HG02943 (cell line): ENCODE data around the gene NPM1.
"Not testable (repeated sequence)": the region's sequence is repeated elsewhere in the genome, so short reads cannot be mapped to it uniquely, and the experiment has no call there.

Experiments
- ATAC-seq: cut with Tn5 transposase; IDR thresholded peaks from one replicate; pipeline ENCODE4 v1.9.1; 2021; ENCODE audit warnings: mild to moderate bottlenecking, low read depth, moderate library complexity; ENCODE audit not compliant: unreplicated experiment

Gene NPM1

DNA sequence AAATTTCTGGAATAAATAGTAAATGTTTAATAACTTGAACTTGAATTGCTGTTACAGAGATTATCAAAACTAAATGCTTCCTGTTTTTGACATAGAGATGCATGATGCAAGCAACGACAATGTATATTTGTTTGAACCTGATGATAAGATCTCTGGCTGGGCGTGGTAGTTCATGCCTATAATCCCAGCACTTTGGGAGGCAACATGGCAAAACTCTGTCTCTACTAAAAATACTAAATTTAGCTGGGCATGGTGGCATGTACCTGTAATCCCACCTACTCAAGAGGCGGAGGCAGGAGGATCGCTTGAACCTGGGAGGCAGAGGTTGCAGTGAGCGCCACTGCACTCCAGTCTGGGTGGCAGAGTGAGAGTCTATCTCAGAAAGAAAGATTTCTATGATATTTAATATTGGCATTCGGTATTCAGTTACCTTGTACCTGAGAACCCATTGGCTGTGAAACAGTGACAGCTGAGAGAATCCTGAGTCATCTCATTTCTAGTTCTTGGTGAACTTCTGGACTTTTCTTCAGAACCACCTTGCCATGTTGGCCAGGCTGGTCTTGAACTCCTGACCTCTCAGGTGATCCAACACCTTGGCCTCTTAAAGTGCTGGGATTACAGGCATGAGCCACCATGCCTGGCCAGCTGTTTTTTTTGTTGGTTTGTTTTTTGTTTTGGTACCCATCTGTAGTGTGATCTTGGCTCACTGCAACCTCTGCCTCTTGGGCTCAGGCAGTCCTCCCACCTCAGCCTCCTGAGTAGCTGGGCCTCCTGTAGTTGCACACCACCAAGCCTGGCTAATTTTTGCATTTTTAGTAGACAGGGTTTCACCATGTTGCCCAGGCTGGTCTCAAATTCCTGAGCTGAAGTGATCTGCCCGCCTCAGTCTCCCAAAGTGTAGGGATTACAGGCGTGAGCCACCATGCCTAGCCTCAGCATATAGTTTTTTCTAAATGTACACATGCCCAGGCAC lies 21.8 kb downstream of the NPM1 start:
- ATAC-seq: no peak

DNA sequence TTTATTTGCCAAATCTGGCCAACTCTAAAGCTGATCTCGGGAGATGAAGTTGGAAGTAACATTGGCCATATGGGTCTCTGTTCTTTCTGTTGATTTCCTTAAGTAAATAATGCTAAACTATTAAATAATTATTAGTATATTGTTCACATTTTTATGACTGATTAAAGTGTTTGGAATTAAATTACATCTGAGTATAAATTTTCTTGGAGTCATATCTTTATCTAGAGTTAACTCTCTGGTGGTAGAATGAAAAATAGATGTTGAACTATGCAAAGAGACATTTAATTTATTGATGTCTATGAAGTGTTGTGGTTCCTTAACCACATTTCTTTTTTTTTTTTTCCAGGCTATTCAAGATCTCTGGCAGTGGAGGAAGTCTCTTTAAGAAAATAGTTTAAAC lies 22.5 kb downstream of the NPM1 start:
- ATAC-seq: no peak

DNA sequence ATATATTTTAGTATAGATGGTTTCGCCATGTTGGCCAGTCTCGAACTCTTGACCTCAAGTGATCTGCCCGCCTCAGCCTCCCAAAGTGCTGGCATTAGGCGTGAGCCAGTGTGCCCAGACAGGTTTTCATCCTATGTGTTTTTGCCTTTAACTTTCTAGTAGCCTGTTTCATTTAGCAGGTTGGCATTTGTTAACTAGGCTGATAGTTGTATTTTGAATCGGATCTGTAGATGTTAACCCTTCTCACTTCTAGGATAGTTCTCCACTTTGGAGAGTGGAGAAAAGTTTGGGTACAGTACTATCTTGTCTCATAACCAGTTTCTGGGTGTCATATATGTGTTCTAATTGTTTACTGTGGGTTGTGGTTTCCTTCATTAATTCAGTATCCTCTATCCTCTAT lies 24.5 kb downstream of the NPM1 start:
- ATAC-seq: no peak

DNA sequence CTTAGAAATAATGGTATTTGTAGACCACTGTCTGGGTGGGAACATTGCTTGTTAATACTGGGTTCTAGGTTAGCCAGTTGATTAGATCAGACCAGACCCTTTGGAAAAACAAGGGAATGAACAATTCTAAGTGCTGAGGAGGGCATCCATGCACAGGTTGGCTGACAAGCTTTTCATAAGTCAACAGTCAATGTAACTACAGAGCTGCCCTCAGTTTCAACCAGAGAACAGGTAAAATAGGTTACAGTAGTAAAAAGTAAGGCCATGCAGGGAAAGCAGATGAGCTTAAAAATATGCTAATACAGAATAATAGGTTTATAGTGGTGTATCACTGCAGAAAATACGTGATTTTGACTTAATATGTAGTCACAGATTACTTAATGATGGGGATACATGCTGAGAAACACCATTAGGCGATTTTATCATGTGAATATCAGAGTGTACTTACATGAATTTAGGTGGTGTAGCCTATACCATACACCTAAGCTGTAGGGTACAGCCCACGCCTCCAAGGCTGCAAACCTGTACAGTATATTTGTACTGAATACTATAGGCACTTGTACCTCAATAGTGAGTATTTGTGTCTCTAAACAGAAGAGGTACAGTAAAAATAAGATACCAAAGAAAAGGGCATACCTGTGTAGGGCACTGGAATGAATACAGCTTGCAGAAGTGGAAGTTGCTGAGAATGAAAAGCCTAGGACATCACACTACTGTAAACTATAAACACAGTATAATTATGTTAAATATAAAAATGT lies 25.7 kb downstream of the NPM1 start:
- ATAC-seq: no peak

DNA sequence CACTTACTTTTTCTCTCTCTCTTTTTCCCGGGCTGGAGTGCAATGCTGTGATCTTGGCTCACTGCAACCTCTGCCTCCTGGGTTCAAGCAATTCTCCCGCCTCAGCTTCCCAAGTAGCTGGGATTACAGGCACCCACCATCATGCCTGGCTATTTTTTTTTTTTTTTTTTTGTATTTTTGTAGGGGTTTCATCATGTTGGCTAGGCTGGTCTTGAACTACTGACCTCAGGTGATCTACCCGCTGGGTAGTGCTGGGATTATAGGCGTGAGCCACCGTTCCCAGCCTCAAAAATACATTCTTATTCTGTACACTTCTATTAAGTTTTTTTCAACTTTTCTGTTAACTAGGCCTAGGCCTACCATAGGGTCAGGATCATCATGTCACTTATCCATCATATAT lies 26.3 kb downstream of the NPM1 start:
- not testable (repeated sequence) for ATAC-seq

DNA sequence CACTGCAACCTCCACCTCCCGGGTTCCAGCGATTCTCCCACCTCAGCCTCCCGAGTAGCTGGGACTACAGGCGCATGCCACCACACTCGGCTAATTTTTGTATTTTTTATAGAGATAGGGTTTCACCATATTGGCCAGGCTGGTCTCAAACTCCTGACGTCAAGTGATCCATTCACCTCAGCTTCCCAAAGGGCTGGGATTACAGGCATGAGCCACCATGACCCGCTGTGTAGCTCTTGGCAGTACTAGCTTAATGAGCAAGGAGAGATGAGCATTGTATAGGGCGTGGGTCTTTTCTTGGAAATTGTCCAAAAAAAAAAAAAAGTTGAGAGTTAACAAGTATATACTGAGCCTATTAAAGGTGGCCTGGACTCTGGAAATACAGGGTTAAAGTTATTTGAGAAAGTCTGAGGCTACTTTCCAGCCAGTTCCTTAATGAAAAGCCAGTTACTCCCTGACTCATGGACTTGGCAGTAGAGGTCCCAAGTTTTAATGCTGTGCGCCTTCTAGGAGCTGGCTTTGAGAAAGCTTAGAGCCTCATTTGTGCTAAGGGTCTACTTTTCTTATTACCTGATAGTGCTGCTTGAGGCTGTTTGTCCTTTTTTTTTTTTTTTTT lies 27.6 kb downstream of the NPM1 start:
- no peak for ATAC-seq

DNA sequence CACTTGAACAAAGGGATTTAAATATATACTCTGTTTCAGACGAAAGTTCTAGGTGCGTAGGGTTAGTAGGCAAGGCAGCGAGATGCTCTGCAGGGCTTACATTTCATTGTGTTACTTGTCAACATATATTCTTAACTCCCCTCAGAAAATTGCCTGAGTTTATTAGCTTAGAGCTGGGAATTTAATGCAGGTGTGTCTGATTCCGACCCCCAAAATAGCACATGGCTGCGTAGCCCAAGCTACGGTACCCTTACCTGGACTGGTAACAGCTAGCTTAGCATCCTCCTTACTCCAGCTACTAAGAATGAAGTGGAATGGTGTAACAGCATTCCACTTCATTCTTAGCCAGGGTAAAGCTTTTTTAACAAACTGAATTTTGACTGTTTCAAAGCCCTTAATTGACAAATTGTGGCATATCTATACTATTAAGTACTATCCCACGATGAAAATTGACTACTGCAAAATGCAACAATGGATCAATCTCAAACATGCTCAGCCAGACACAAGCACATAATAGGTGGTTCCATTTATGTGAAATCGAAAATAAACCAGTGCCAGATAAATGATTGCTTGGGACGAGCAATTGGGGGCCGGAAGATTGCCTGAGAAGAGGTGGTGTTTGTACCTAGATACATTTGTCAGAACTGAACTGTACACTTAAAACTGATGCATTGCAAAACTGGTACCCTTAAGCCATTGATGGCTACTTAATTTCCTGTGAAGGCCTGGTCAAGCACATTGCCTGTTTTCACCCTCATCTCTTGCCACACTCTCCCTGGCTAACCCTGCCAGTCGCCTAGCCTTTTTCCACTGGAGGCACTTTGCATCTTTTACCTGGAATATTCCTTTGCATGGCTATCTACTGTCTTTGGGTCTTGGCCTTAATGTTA lies 28.8 kb downstream of the NPM1 start:
- ATAC-seq: no peak

DNA sequence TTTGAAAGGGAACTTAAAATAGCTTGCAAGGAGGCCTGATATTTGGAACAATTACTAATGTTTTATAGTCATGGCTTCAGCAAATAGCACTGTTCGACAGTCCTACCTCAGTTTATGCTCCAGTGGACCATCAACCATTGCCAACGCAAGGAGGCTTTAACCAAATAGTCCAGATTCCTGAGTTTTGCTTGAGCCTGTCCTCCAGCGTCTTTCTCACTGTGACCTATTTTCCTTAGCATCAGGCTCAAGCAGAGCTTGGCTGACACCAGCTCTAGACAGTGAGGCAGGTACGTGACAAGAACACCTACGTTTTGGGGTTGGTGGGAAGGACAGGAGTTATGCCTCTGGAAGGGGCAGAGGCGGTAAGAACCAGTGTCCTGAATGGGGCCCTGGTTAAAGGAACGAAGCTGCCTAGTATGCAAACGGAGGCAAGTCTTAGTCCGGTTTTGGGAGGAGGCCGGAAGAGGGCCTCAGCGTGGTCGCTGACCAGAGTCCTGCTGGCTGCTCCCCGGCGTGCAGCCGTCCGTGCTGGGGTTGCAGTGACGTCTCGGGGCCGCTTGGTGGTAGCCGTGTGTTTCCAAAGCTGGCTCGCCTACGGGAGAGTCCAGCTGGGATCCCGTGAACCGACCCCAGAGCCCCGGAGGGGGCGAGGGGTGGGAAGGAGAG lies 30.8 kb downstream of the NPM1 start:
- ATAC-seq: peak; percentile 72

DNA sequence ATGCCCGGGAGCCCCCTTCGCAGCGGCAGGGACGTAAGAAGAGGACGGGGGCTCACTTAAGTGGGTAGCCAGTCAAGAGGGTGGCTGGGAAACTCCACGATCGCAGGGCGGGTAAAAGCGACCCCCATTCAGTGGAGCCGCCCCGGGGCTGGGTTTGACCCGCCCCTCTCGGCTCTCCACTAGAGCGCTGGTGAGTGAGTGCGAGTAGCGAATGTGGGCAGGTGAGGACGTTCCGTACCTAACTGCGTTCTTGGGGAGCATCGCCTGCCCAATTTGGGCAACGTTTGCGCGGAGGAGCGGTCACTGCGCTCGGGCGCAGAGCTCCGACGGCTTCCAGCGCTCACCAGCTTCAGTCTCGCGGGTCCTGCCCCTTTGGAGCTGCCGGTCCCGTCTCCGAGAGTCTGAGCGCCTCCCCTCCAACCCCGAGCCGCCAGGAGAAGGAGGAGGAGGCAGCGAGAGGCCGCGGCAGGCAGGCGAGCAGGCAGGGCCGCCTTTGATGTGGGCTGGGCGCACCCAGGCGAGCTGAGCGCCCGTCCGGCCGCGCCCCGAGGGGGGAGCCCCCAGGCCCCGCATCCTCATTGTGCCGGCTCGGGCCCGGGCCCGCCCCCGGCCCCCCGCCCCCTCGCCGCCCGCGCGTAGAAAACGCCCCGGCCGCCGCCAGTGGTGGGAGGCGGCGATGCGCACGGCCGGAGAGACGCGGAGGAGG lies 31.5 kb downstream of the NPM1 start, which contains the start of gene FGF18:
FGF18 (plus strand) TSS at position 666 of the 706 bp plus-strand sequence. CDS start 553 bp downstream, outside the sequence.
- ATAC-seq: peak; percentile 28

DNA sequence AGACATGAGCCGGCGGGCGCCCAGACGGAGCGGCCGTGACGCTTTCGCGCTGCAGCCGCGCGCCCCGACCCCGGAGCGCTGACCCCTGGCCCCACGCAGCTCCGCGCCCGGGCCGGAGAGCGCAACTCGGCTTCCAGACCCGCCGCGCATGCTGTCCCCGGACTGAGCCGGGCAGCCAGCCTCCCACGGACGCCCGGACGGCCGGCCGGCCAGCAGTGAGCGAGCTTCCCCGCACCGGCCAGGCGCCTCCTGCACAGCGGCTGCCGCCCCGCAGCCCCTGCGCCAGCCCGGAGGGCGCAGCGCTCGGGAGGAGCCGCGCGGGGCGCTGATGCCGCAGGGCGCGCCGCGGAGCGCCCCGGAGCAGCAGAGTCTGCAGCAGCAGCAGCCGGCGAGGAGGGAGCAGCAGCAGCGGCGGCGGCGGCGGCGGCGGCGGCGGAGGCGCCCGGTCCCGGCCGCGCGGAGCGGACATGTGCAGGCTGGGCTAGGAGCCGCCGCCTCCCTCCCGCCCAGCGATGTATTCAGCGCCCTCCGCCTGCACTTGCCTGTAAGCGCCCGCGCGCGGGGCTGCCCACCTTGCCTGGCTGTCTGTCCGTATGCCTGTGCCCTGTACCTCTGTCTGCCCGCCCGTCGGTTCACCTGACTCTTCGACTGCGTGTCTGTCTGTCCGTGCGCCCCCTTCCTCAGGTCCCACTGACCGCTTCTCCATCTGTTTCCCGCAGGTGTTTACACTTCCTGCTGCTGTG lies 32.2 kb downstream of the NPM1 start:
- no peak for ATAC-seq

DNA sequence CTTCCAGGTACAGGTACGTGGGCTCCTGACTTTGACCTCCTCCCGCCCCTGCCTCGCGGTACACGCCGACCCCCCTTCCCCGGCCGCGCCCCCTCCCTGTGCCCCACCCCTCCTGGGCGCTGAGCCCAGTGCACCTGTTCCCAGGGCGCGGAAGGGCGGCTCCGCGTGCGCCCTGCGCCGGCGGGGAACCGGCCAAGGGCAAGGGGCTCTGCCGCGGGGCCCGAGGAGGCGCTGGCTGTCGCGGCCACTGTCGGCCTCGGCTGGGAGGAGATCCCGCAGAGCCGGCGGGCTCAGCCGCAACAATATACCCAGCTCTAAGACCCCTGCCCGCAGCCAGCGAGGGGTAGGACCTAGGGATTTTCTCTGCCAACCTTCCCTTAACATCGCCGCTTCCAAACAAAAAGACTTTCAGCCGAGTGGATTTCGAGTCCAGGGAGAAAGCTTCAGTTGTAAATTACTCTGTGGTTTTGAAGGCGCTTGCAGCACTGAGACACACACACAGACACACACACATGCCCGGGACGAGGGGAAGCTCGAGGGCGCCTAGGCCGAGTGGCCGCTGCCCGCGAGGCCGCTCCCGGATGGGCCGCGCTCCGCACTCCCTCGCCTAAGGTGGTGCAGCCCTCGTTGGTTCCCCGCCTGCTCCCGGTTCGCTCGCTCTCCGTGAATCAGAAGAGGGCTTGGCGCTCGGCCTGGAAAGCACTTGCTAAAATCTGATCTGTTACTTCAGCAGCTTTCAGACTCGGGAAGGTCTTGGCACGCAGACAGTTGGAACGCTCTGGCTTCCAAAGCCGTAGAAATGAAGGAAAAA lies 33.0 kb downstream of the NPM1 start:
- ATAC-seq: no peak

DNA sequence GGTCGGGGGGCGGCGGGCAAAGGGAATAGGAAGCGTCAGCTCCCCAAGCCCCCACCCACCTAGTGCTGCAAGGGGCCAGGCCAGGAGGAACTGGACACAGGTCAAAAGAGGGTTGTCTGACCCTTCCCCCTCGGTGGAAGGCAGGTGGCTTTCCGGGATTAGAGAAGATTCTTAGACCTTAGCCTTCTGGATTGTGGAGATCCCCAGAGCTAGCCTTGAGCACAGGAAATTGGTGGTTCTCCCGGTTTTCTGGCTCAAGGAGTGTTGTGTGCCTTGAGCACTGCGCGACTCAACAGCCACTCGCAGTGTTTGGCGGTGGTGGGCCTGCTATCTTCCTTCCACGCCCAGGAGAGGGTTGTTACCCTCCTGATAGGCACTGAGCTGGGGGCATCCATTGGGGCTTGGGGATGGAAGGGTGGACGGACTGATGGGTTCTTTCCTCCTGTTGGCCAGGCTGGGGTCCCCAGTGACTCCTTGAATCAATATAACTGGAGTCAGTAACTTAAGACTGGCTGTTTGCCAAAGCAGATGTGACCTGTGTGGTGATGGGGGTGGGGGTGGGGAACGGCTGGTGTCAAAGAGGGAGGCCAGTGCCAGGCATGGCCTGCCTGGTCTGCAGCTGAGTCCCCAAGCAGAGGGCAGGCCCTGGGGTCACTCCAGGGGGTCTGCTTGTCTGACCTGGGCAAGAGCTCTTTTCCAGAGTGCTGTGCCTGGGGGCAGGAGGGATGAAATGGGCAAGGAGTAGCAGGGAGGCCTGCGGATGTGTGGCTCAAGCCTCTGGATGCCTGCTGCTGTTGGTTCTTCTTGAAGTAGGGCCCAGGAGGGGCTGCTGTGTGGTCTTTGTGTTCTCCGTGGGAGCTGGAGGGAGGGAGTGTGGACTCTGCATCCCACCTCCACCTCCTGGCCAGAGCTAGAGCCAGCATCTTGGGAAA lies 33.9 kb downstream of the NPM1 start:
- no peak for ATAC-seq

DNA sequence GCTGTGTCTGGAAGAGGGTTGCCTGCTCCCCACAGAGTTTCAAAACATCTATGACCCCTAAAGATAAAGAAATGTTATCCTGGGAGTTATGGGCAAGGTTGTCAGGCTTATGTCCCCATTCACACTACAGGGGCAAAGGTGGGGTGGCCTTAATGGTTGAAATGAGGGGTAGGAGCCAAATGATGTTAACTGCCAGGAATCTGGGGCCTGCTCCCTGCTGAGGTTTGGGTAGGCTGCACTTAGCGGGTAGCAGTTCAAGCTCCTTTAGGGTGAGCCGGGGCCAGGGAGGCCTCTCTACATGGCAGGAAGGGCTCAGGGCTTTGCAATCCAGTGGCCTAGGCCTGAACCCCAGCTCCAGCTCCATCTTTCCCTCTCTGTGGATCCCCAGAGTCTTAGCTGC lies 34.8 kb downstream of the NPM1 start:
- no peak for ATAC-seq

DNA sequence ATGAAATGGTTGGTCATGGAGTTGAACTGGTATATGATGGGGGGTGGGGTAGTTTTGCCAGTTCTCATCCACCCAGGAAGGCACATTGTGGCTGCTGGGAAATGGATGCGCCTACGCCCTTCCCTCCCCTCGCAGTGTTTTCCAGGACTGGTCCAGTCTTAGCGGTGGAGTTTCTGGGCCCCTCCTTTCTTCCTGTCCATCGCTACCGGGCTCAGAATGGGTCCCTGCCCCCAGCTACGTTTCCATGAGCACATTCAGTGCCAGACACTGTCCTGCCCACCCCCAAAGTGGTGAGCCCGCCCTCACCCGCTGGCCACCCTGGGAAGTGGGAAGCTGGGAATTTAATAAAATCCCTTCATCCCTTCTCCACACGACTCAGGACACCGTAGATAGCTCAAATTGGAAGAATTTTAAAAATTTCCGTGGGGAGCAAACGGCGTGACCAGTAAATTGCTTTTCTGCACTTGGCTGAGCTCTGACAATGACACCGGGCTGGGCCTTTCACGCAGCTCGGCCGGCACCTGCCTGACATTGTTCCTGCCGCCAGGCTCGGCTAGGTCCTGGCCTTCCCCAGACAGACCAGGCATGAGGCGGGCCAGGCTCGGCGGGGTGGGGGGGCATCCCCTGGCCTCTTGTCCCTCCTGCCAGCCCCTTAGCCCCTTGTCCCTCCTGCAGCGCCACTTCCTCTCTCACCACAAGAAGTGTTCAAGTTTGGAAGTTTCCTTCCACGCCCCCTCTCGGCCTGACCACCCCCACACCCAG lies 35.4 kb downstream of the NPM1 start:
- ATAC-seq: no peak

DNA sequence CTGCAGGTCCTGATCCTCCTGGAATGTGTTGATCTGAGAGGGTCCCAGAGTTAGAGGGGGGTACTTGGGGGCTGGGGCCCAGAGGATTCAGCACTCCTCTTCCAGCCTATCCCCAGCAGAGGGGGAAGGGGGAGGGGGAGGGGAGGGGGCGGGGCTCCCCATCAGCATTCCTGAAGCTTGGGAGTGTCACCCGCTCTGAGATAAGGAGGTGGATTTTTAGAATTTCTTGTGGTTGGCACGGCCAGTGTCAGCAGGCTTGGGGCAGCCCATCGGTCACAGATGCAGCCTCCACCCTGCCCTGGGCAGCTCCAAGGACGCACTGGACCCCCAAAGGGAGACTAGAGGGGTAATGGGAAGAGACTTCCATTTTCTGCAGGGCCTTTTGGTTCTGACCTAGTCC lies 37.1 kb downstream of the NPM1 start:
- no peak for ATAC-seq
